CD4-positive, alpha-beta T cell treated with Interleukin-1 beta for 1 hour (primary cell): ENCODE results near the gene ZCCHC14.

Experiments
- DNase-seq, 2 donors: peaks; one replicate each; pipeline ENCODE4 v3.0.0-alpha.2; 2020 to 2022

Gene ZCCHC14

GRCh38 chr16:87453326-87453725 lies 39.5 kb downstream of the ZCCHC14 start:
- DNase-seq: no peak

DNA sequence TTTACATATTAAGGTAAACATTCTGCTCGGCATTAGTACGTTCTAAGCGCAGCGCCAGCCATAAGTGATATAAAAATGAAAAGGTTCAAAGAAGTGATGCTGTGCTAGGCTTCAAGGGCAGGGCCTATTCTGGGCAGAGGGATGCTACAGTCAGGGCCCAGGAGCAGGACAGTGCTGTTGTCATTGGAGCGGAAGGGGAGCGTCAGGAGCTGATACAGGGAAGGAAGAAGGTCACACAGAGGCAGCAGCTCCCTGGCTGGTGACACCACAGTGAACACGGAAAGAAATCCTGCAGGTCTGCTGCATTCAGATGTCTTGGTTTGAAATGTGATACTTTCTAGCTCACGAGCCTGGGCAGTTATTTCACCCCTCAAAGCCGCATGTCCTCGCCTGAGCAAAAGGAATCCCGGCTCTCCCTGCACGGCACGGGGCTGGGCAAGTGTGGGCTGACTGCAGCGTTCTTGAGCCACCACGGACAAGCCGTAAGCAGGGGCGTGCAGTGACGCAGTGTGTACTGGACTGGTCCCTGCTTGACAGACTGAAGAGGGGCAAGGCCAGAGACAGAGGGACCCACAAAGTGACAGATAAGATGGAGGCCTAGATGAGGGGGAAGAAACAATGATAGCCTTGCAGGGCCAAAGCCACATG lies 41.1 kb downstream of the ZCCHC14 start:
- DNase-seq: no peak

DNA sequence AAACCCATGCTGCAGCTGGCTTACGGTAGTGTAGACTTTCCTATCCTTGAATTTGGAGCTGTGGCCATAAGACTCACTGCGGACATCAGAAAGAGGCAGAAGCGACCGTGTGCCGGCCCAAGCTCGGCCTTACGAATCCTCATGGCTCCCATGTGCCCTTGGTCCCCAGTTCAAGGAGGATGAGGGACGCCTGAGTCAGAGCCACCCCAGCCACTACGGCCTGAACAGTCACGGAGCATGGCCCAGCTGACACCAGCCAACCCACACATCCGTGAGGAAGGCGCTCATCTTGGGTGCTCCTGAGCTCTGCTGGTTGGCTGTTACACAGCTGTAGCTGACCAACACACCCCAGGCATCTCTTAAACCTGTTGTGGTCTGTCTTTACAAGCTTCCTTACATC lies 44.0 kb downstream of the ZCCHC14 start:
- no peak for DNase-seq

DNA sequence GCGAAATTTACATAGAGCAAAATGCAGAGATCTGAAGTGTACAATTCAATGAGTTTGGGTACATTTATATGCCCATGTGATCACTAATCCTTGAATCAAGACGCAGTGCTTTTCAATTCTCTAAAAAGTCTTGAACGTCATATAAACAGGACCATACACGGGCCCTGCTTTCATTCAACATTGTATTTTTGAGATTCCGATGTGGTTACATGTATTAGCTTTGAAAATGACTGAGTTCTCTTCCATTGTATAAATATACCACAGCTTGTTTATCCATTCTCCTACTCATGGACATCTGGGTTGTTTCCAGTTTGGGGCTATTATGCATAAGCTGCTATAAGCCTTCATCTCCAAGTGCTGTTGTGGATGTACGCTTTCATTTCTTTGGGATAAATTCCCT lies 45.5 kb downstream of the ZCCHC14 start:
- DNase-seq: no peak

- DNase-seq: no peak
These were observed 46.3 kb downstream of the ZCCHC14 start for GRCh38 chr16:87446479-87446878.

- DNase-seq: no peak
These were observed 47.3 kb downstream of the ZCCHC14 start for GRCh38 chr16:87445486-87445885.

DNA sequence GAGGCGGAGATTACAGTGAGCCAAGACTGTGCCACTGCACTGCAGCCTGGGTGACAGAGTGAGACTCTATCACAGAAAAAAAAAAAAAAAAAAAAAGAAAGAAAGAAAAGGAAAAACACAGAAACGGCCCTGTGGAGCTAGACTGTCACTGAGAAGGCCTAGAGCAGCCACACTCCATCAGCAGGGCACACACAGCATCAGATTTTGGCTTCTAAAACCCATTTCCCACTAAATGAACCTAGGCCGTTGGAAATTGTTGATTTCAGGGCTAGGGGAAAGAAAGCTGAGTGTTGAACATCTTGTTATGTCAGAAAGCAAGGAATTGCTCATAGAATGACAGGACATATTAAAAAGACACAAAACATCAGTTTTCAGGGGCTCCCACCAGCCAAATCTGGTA lies 48.9 kb downstream of the ZCCHC14 start:
- no peak for DNase-seq

DNA sequence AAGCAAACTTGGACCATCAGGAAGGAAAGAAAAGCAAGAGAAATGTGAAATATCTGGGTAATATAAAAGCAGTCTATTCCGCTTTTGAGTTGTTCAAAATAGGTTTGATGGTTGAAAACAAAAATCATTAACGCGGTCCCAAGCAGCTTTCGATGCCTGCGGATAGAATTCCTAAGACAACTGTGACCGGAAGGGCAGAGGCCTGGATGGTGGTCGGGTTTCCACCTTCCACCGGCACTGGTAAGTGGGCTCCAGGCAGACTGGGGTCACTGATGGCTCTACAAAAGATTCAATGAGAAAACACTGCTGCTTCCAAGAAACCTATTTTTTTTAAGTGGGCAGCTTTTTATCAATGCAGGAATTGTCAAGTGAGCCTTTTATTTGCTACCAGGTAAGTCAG lies 49.8 kb downstream of the ZCCHC14 start:
- no peak for DNase-seq

DNA sequence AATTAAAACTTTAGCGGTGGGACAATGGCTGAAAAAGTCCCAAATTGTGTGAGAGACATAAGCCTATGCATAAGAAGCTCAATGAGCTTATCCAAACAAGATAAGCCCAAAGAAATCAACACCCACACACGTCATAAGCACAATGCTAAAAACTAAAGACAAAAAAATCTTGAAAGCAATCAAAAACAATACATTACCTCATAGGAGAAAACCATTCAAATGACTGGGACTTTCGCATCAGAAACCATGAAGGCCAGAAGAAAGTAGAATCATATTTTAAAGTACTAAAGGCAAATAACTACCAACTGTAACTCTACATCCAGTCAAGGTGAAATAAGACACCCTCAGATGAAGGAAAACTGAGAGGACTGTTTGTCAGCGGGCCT lies 50.2 kb downstream of the ZCCHC14 start:
- no peak for DNase-seq

- DNase-seq: no peak
These were observed 50.8 kb downstream of the ZCCHC14 start for GRCh38 chr16:87441886-87442580.

DNA sequence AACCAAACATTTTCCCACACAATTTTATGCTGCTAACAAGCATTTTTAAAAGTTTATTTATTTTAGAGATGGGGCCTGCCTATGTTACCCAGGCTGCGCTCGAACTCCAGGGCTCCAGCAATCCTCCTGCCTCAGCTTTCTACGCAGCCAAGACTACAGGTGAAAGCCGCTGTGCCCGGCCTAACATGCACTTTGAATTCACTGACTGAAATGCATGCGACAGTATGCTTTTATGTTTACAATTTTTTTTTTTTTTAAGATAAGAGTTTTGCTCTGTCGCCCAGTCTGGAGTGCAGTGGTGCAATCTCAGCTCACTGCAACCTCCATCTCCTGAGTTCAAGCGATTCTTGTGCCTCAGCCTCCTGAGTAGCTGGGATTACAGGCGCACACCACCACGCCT lies 52.9 kb downstream of the ZCCHC14 start:
- no peak for DNase-seq

DNA sequence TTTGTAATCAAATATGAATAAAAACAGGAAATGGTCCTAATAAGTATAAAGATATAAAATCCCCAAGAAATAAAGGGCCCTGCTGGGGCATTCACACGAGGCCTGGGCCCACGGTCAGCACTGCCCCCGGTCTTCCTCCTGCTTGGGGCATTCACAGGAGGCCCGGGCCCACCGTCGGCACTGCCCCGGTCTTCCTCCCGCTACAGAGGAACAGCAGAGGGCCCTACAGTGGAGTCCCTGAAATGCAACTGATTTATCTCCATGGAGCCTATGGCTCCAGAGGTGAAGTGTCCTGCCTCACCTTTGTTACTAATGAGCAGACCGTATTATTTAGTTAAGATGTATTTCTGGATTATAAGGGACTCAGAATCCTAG lies 54.2 kb downstream of the ZCCHC14 start:
- DNase-seq: no peak

DNA sequence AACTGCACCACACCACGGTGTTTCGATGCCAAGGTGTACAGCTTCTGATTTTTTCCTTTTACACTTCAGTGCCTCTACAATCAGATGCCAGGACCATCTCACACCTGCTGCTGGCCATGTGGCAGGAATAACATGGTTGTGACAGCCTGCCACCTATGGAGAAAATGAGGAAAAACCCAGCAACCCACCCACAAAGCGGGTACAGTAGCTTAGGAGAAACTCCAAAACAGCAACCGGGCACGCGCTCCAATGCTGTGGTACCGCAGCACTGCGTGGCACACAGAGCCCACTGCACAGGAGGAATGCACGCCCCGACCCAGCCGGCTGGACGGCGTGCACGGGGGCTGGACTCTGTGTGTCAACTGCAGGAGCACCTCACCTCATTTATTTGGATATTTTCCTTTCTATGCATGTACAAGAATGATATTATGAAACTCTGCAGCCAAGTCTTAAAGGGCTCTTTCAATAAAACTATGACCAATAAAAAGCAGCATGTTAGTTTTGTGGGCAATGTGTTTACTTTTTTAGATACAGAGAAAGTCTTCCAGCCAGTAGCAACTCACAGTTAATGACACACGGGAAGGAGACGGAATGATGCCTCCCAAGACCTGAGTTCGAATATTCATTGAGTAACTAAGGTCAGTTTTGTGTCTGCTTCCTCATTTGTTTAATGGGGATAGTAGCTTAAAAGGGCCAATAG lies 54.8 kb downstream of the ZCCHC14 start:
- no peak for DNase-seq

- DNase-seq: no peak
These were observed 55.5 kb downstream of the ZCCHC14 start for GRCh38 chr16:87437327-87437726.

DNA sequence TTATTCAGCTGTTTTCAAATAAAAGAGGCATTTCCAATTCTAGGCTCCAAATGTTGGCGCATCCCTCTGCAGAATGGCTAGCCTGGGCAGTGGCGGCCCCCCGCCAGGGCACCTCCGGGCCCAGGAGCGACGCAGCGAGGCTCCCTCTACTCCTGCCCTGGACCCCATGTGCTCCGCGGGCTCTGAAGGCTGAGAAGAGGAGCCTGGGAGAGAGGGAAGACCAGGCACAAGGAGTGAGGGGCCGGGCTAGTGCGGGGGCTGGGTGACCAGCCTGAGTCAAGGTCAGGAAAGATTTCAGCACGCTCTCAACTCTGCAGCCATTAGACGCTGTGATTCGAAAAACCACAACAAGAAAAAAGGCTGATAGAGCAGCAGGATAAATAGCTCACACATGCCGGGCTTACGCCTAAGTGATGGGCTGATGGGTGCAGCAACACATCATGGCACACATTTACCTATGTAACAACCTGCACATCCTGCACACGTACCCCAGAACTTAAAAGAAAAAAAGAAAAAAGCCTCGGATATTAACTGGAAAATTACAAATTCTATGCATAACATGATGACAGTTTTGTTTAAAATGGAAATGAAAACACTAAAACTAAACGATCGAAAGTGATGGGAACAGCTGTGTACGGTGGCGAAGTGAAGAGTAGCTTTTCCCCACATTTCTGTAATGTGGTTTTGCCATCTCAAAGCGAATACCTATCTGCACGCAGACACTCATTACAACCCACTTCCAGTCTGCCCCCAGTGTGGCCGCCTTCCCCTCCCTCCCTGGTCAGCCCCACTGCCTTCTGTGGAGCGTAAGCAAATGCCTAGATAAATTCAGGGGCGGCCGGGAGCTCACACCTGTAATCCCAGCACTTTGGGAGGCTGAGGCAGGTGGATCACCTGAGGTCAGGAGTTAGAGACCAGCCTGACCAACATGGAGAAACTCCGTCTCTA lies 56.3 kb downstream of the ZCCHC14 start:
- no peak for DNase-seq

- DNase-seq: no peak
These were observed 57.2 kb downstream of the ZCCHC14 start for GRCh38 chr16:87435372-87436224.

DNA sequence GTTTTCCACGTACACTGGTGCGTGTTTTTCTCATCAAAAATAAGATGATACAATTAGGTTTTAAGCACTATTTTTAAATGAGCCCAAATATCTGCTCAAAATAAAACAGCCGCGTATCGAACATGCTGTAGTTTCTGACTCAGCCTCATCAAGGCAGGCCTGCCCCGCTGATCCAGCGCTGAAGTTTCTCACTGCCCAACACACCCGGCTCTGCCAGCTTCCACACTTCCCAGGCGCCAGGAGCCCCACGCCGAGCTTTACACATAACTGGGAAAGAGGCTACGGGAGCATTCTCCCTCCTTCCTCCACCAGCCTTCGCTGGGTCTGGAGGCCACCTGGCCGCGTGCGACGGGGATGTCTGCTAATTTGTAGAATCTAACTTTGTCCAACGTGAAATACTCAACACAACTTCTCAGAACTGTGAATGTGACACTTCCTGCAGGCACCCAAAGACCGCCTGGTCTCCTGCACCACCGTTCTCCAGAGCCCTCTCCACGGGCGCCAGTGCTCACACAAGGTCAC lies 58.6 kb downstream of the ZCCHC14 start:
- no peak for DNase-seq

DNA sequence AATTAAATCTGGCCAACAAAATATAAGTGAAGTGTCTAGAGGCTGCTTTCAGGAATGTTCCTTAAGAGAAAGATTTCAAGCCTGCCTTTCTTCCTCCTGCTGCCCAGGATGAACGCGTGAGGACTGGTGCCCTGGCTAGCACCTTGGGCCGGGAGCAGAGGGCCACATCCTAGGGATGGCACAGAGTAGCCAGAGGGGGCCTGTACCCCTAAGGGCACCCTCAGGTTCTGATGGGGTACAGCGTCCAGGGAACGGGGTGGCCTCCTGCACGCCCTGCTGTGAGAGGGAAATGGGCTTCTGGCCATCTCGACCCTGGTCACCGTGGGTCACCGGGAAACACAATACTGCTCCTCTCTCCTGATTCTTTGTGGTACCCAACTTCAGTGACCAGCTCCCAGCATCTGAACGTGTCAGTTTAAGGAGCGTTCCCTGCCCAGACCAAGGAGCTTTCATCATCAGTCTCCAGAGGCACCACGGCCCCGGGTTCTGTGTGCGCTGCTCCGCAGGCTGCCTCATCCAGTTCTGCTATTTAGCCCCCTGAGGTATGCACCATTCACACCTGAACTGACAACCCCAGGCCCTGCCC lies 60.4 kb downstream of the ZCCHC14 start:
- DNase-seq: no peak

- DNase-seq: no peak
These were observed 60.9 kb downstream of the ZCCHC14 start for GRCh38 chr16:87431926-87432325.

DNA sequence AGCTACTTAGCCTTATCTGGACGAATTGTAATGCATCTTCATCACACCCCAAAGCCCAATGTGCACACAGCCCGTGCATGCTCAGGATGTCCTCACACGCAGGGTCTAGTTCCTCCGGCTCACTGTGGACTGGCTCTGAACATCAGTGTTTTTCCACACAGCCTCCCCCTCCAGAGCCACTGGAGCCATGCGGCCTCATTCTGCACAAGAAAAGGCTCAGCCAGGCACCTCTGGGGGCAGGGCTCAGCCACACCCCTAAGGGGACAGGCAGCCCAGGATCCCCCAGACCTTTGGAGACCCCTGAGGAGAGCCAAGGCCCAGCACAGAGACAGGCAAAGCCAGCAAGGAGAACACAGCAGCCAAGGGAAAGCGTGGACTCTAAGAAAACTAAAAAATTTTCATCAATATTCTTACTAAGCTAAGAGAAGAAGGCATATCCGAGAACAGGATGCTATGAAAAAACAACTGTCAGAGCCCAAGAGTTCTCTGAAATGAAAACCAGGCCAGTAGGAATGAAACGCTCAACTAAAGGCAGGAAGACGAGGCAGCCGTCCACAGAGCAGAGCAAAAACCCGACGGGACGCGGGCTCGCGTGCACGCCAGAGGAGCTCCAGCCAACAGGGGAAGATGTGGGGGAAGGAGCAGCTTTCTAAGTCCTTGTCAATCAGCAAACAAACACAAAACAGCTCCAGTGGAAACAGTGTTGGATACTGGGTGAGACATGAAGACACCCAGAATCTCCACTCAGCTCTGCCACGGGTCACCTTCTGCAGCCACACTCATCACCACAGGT lies 66.2 kb downstream of the ZCCHC14 start:
- no peak for DNase-seq

GRCh38 chr16:87425941-87426340 lies 66.9 kb downstream of the ZCCHC14 start:
- DNase-seq: no peak
